Right ventricle myocardium superior (tissue), 1 donor: Measurements from ENCODE around the gene CDC42BPA. TPM values are rescaled to one million over a fixed set of nuclear protein-coding genes. Genes with fewer than 3 reads are reported as not detected.
A peak's percentile ranks its signal among the peaks of the same experiment; 100 is the strongest.
"Not testable (repeated sequence)": the region's sequence is repeated elsewhere in the genome, so short reads cannot be mapped to it uniquely, and the experiment has no call there.

Experiments
- ATAC-seq: fragments of 200-7000 bp; cut with Tn5 transposase; one replicate; pipeline ENCODE4 v1.9.1; 2020; ENCODE audit warnings: mild to moderate bottlenecking; ENCODE audit not compliant: poor library complexity
- DNase-seq: peaks from one replicate; pipeline ENCODE4 v3.0.0-alpha.2; 2020
- intact Hi-C: fragments of 100-400 bp; cut with DNase I; formaldehyde crosslinking; loops from one replicate; pipeline ENCODE4 v1.11.2; 2022
- total RNA-seq: library from RNA; stranded (reverse); fragmentation: NEBNext Ultra II Directional; extraction: Animal tissue kit (Norgen Biotek cat#: 25700); gene quantifications from one replicate; pipeline ENCODE4 v1.2.1, GENCODE V29; 2021
- donor health status: DM: no; HTN: yes; CAD: no; lungs with severe emphysema.

The CDC42BPA gene
- total RNA-seq, 1 donor from 2014 or later = 40.5 TPM

- DNase-seq (no peak), ATAC-seq (no peak)
- intact Hi-C loops = no loop called here
Measured at GRCh38 chr1:227112538-227112937, 205.8 kb downstream of the CDC42BPA start.

DNA sequence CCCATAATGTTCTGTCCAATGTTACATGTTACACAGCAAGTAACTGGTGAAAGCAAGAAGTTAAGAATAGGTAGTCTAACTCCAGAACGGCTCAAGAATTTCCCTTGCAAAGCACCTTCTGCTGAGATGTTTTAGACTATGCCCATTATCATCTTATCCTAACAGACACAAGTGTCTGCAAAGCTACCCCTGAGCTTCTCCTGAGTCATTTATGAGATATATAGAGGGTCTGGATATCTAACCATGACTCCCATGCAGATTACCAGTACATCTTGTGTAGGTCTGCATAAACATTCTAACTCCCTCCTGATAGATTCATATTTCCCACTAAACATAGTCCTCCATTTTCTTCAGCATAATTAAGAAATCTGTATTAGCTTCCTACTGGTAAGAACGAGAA, 206.5 kb downstream of the CDC42BPA start:
- ATAC-seq (no peak), DNase-seq (no peak)
- intact Hi-C loops = no loop called here

- intact Hi-C loops, DNase-seq: not testable (repeated sequence)
Measured at GRCh38 chr1:227105291-227105690, 213.0 kb downstream of the CDC42BPA start.

DNA sequence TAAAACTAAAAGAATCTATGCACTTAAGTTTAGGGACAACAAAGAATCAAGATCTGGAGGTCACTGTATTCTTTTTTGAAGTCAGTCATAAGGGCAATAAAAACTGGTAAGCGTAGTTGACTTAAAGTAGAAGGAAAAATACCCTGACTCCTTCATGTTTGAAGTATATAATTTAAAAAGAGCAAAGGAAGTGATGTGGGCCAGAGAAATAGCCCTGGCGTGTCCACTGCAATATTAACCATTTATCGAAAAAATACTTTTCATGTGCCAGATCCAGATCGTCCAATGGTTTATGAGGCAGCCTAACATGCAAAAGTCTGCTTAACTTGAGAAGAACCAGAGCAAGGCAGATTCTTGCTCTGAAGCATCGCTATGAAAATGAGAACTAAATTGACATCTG, 216.2 kb downstream of the CDC42BPA start:
- DNase-seq (no peak), ATAC-seq (no peak)
- intact Hi-C loops = no loop called here

More at GRCh38 chr1:227105291-227105690, 213.0 kb downstream of the CDC42BPA start:
- ATAC-seq = not testable (repeated sequence)

DNA sequence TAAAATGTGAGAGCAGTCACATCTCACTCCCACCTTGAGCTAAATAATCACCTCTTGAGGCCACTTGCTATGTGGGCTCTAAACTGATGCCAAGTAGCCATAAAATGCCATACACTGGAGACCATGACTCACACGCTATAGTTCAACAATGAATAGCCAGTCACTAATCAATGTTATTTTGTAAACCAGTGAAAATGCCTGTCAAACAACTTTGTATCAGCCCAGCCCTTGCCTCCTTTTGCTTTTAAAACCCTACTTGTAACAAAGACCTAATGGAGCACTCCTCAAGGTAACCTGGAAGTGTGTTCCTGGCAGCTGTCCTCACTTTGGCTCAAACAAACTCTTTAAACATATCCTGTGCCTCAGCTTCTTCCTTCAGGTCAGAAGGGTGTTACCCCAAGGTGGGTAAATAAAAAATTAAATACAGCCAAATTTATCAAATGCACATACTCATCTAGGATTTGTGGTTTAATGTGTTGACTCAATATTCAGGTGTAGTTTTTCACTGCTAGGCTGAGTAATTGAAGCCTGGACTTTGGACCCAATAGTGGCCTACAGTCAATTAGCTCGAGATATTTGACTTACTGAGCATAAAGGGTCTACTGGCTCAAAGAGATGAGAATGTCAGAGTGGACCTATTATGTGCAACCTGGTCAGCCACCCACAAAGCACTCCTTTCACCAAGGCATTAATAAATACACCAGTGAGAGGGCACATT, 223.9 kb downstream of the CDC42BPA start:
- no peak for DNase-seq
- intact Hi-C loops = no loop called here
- ATAC-seq = no peak

DNA sequence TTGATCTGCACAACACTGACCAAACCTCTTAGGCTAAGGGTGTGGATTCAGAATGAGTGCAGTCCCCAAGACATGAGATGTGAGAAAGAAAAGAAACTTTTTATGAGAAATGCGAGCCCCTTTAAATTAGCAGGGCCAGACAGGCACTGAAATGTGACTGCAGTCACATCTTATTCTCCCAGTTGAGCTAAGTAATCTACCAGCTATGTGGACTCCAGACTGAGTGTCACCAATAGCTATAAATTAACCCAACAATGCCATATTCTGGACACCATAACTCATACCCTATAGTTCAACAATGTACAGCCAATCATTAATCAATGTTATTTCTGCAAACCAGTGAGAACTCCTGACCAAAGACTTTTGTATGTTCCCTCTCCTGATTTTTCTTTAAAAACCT, 225.0 kb downstream of the CDC42BPA start:
- ATAC-seq (no peak), DNase-seq (no peak)
- intact Hi-C loops = no loop called here

DNA sequence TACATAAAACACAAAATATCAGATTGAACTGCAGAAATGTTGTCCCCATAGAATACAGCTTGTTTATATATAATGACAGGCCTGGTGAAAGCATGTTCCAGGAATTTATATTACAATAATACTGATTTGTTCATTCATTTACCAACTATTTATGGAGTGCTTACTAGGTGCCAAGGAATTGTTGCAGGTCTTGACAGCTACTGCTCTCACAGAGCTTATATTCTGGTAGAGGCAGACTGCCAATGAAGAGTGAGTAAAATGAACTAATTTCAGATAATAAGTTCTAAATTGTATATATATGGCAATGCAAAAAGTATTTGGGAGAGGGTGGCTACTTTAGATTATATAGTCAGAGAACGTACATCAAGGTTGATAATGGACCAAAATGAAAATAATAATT, 226.2 kb downstream of the CDC42BPA start:
- peak; percentile 58 for ATAC-seq
- intact Hi-C loops = no loop called here
- no peak for DNase-seq

- DNase-seq = no peak
- no peak for ATAC-seq
- intact Hi-C loops = no loop called here
Measured at GRCh38 chr1:227086636-227087035, 231.7 kb downstream of the CDC42BPA start.

DNA sequence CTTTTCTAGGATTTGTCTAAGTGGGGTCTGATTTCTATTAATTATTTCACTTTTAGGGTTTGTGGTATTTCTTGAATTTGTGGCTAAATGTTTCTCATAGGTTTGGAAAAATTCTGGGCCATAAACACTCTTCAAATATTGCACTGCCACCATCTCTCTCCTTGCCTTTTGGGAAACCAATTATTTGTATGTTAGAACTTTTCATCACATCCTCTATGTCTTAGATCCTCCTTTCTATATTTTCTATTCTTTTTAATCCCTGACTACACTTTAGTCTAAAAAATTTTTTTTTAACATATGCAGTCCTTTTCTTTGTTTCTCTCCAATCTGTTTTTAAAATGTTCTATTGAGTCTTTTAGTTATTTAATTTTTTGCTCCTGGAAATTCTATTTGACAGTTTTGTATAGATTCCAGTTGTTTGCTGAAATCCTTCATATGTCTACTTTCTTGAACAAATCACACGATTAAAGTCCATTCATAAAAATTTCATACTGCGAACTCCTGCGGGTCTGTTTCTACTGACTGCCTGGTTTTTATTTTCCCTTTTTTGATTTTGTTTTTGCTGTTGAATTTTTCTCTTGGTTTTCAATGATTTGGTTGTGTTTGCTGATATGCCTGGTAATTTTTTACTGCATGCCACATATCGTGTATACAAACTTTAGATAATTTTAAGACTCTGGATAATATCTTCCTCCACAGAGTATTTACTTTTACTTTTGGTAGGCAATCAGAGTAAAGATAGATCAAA, 235.1 kb downstream of the CDC42BPA start:
- no peak for DNase-seq
- intact Hi-C loops = no loop called here
- ATAC-seq = no peak

DNA sequence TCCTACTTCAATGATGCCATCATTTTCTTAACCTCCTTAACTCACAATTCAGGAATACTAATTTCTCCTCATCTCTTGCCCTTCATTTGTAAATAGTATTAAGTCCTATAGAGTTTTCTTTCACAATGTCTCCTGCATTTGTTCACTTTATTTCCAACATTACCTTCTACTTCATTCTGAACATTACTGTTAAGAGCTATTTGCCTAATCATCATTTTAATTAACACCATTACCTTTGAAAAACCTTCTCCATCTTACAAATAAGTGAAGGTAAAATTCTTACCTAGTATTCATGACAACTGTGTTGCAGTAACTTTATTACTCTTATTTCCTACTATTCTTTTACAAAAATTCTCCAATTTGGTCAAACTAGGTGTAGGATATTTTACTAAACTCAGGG, 240.5 kb downstream of the CDC42BPA start:
- no peak for DNase-seq
- intact Hi-C loops = no loop called here
- no peak for ATAC-seq

- DNase-seq (no peak), ATAC-seq (no peak)
- intact Hi-C loops = no loop called here
Measured at GRCh38 chr1:227073786-227074185, 244.5 kb downstream of the CDC42BPA start.

DNA sequence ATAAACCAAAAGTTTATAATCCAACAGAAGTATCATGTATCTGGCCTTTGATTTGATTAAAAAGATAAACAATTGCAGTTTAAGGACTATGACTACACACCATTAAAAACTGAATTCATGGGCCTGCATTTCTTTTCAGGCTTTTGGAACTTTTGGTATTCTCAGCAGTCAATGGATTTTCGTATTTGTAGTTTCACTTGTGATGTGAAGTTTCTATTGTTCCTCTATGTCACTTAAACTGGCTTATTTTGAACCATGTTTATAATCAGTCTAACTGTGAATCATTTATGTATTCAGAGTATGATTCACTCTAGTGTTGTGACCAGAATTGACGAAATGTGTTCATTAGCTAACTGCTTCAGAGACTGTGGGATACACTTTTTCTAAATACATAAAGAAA, 245.3 kb downstream of the CDC42BPA start:
- intact Hi-C loops = no loop called here

DNA sequence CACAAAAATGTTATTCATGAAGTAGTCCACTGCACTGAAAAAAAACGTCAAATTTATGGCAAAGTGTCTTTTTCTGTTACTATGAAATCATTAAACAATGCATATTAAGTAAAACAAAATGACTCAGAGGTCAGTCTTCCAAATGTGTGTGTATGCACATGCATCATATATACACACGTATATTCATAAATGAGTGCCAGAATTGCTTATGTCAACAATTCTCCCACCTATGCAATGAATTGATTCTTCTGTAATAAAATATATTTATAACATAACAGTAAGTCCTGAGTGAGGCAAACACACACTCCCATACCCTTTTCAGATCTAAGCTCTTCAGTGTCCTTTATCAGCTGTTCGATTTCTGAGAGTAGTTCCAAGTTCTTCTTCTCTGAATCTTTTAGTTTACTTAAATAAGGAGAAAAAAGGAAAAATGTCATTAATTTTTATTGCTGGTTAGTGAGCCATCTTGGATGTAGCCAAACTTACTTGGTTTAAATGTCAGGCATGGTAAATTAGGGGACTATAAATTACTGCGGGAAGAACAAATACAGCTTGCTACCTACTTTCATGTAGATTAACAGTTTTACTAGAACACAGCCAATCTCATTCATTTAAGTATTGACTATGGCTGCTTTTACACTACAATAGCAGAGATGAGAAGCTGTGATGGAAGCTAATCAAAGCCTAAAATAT, 246.3 kb downstream of the CDC42BPA start:
- DNase-seq = no peak
- intact Hi-C loops = no loop called here
- no peak for ATAC-seq

More for the DNA sequence above, 245.3 kb downstream of the CDC42BPA start:
- DNase-seq = no peak
- no peak for ATAC-seq

- DNase-seq = no peak
- intact Hi-C loops = no loop called here
- no peak for ATAC-seq
Measured at GRCh38 chr1:227070638-227071285, 247.5 kb downstream of the CDC42BPA start.

DNA sequence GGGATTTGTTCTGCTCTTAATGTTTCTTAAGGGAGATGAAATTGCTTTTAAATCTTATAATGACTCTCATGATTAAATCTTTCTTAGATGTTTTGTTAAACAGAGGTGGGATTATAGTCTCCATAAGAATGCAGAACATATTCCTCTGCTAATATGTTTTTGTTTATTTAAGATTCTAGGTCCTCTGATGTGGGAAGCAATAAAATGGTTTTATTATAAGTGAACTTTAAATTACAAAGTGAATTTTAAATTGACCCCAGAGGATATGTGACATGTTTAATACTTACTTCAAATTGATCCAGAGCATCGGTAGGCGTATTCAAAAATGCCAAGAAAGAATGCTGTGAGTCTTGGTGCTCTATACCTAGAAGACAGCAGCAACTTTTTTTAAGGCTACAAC, 248.8 kb downstream of the CDC42BPA start:
- no peak for ATAC-seq
- DNase-seq = no peak
- intact Hi-C loops = no loop called here

GRCh38 chr1:227068883-227069282, 249.4 kb downstream of the CDC42BPA start:
- intact Hi-C loops = no loop called here
- ATAC-seq = no peak

DNA sequence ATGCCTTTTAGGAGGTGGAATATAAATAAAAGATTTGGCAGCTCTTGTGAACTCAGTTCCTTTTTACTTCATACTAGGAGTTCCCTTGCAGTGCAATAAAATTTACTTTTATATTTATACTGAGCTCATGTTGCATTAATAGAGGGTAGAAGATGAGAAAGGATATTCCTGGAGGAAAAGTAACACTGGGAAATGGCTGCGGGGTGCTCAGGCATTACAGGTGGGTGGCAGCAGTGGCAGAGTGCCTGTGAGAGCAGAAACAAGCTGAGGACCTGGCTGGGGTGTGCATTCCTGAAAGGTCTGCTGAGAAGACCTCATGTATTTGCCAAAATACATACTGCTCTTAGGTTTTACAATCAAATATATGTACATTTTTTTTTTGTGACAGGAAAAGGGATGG, 251.3 kb downstream of the CDC42BPA start:
- DNase-seq (no peak), ATAC-seq (no peak)
- intact Hi-C loops = no loop called here

More at GRCh38 chr1:227068883-227069282, 249.4 kb downstream of the CDC42BPA start:
- DNase-seq = no peak

- DNase-seq (no peak), ATAC-seq (no peak)
- intact Hi-C loops = no loop called here
Measured at GRCh38 chr1:227065311-227065710, 253.0 kb downstream of the CDC42BPA start.

DNA sequence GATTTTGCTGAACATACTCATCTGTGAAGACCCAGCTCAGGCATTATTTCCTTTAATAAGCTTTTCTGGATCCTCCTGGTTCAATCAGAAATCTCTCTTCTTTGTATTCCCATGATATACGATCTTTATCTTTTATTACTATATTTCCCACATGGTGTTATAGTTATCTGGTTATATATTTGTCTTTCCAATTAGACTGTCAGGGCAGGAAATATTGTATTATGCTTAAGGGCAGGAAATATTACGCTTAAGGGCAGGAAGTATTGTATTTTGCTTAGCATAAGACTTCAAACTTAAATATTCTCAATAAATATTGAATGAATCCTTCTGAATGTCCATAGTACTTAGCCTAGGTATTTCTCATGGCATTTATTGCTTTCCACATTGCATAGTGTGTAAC, 256.0 kb downstream of the CDC42BPA start:
- intact Hi-C loops = no loop called here
- ATAC-seq (no peak), DNase-seq (no peak)
